ENCODE data around the gene FBXW2. TPM values are rescaled to one million over a fixed set of nuclear protein-coding genes. Genes with fewer than 3 reads are reported as not detected.
A peak's percentile ranks its signal among the peaks of the same experiment; 100 is the strongest.

Gene FBXW2
- total RNA-seq, 1 donor from 2014 or later: 48.5 TPM

DNA sequence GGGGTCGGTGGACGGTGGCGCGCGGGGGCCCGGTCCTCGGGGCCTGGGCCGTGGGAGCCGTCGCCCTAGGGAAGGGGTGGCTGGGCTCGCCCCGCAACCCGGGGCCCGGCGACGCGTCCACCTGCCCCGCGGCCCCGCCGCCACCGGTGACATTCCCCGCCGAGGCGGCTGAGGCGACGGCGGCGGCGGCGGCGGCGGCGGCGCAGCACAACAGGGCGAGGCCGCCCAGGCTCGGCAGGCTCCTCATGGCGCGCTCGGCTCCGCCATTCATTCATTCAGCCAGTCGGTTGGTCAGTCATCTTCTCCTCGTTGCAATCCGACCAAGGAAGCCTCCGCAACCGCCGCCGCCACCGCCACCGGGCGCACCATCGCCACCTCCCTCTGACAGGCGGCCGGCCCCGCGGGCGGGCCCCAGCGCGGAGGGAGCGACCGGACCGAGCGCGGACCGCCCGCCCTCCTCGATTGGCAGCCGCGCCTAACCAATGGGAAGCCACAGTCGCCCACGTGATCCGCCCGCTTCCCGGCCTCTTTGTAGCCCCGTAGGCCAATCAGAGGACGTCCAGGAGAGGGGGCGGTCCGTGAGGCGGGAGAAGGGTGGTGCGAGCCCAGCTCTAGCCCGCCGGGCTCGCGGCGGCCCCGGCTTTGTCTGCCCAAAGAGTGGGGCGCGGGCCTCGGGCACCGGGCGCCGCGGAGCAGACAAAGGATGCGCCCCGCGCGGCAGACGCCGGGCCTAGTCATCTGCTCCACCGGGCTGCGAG lies 78.9 kb downstream of the FBXW2 start, which contains the start of gene MEGF9:
TSS of gene MEGF9 (minus strand) at position 383 of the 758 bp plus-strand sequence. CDS start at position 271, 112 bp downstream.
- peak; percentile 99 for DNase-seq

DNA sequence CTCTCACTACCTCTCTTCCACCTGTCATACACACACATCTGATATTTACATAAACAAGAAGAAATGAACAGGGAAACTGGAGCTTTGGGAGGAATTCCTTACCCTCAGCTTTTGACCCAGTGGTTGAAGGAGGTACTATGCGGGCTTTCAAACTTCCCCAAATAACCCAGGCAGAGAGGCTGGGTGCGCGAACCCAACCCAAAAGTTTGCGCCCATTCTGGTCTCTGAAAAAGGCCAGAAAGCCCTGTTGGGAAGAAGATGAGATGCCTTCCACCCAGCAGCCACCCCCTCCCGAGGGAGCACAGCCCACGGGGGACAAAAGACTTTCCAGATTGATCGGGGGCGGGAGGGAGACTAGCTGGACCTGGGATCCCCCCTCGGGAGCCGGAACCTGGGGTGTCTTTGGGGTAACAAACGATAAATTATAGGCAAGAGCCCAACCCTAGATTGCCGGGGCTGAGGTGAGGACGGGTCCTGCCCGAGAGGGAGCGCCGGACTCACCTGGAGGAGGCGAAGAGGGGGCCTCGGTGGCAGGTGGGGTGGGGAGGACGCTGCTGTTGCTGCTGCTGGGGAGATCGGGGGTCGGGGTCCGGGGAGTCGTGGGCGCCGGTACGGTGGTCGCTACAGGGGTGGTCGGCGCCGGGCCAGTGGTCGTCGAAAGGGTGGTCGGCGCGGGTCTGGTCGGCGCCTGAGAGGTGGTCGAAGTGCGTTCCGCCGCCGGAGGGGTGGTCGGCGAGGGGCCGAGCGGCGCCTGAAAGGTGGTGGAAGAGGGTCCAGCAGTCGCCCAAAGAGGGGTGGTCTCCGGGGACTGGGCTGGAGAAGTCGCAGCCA lies 79.7 kb downstream of the FBXW2 start:
- DNase-seq: no peak

DNA sequence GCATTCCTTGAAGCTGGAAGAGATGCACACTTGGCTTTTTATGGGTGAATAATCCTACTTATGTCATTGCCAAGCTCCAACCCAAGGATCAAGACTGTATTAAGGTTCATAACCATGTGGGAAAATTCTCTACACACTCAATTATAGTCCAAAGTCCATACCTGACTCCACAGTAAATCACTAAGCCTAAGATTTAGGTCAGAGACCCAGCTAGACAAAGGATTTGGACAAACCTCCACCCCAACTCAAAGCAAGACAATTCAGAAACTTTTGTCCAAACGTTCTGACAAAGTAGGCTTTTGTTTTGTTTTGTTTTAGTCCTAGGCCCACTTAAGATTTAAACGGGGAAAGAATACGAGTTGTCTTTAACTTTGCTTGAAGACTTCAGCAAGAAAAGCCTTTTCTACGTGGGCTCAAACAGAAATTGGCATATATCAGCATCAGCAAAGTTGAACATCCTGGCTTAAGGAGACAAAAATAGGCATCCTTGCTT lies 80.6 kb downstream of the FBXW2 start:
- no peak for DNase-seq

DNA sequence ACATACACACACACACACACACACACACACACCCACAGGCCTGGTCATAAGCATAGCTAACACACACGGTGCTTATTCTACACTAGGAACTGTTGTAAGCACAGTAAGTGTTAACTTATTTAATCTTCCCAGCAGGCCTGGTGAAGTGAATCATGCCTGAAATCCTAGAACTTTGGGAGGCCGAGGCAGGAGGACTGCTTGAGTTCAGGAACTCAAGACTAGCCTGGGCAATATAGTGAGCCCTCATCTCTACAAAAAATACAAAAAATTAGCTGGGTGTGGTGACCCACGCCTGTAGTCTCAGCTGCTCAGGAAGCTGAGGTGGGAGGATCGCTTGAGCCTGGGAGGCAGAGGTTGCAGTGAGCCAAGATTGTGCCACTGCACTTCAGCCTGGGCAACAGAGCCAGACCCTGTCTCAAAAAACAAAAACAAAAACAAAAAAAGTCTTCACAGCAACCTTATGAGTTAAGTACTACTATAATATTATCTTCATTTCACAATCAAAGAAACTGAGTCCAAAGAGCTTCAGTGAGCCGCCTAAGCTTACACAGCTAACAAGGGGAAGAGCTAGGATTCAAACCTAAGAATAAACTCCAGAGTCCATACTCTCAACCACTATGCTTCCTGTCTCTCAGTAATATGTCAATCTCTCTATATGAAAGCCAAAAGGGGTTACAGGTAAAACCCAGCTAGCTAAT lies 81.2 kb downstream of the FBXW2 start:
- DNase-seq: no peak

DNA sequence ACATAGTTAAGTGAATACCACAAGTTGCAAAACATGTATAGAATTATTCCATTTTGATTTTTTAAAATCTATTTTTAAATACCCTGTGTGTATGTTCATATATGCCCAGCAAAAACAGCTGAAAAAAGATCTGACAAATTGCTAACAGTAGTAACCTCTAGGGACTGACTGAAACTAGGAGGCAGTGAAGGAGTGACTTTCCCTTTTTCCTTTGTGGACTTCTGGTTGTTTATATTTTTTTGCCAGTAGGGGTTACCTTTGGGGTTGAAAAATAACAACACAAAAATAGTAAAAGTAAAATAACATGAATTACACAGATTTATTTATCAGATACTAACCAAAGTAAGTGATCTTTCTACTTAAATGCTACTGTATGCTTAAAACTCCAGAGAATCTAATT lies 81.9 kb downstream of the FBXW2 start:
- no peak for DNase-seq

DNA sequence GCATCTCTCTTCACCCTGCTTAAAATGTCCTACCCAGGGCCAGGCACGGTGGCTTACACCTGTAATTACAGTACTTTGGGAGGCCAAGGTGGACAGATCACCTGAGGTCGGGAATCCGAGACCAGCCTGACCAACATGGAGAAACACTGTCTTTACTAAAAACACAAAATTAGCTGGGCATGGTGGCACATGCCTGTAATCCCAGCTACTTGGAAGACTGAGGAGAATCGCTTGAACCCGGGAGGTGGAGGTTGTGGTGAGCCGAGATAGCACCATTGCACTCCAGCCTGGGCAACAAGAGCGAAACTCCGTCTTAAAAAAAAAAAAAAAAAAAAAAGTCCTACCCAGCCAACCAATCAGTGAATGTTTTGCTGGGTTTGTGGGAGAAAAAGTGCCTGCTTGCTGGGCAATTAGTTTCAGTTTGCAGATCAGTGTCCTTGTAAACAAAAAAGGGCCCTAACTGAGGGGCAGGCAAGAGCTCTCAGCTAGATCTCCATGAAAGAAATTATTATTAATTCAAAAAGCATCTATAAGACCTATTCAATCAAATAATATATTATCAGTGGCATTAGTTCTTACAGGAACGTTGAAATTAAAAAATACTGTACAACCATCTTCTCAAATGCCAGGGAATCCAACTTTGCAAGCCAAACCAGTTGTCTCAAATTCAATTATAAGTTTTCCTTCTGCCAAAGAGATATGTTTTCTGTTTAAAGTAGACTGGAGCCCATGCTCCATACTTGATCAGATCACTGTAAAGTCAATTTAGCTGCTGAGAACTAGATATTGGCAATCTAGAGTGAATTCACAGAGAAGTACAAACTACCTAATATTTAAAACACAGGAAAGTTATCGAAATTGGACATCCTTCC lies 82.9 kb downstream of the FBXW2 start:
- DNase-seq: no peak

DNA sequence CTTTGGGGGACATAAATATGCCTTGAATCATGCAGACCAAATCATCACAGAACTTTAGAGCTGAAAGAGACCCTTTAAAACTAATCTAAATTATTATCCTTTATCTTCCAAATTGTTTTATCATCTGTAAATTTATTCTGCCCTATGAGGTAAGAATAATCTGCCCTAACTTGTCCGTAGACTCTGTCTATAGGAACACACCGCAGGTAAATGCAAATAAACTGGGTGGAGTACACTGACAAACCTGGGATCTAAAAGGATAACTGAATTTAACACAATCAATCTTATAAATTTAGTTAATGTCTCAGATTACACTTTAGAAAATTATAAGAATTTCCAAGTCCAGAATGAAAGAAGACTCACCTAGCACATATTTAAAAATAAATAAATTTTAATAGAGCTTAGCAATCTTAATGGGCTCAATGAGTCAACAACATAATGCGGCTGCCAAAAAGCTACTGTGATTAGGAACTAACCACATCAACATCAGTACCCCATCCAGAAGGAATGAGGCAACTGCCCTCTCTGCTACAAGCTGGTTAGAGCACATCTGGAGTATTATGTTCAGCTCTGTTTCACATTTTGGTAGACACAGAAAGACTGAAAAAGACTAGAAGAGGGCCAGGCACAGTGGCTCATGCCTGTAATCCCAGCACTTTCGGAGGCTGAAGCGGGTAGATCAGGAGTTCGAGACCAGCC lies 84.5 kb downstream of the FBXW2 start:
- DNase-seq: no peak

DNA sequence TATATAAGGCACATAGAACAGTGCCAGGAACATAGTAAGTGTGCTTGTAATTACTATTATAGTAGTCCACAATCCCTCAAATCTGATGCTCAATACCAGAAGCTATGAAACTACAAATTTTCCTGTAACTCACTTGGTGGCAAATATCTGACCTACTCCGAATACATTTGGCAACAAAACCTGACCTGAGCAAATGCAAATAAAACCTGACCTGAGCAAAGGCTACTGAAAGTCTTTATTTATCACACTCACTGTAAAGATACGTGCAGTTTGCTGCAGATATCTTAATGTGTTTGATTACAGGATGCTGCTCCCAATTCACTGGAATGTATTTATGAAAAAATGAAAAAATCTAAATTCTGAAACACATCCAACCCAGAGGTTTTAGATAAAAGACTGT lies 86.0 kb downstream of the FBXW2 start:
- DNase-seq: no peak

Other genes starting within 250 kb of the FBXW2 start
- gene CDK5RAP2, start 213.2 kb downstream of the FBXW2 start, total RNA-seq: 71.7 TPM
- gene MEGF9, start 78.9 kb downstream of the FBXW2 start, total RNA-seq: 14.4 TPM
- 24.1 TPM for gene PSMD5, start 49.5 kb upstream of the FBXW2 start, total RNA-seq
- 39.1 TPM for gene PHF19, start 83.8 kb upstream of the FBXW2 start, total RNA-seq
- gene TRAF1, start 133.4 kb upstream of the FBXW2 start, total RNA-seq: 5.1 TPM

Measured in tongue (tissue), 2 donors.